SIG-M5 treated with dmso at 0.1 percent for 504 hours (cell line): ENCODE measurements around the gene DOK7.
"Not testable (repeated sequence)": the region's sequence is repeated elsewhere in the genome, so short reads cannot be mapped to it uniquely, and the experiment has no call there.

ENCODE experiments used
- DNase-seq: peaks from one replicate; lab custom pipeline; 2025; ENCODE audit not compliant: unreplicated experiment; lab: John Stamatoyannopoulos, UW

DOK7 gene

GRCh38 chr4:3442460-3442958 is 20.6 kb upstream of the DOK7 start:
- DNase-seq: no peak

GRCh38 chr4:3442959-3443749 is 20.0 kb upstream of the DOK7 start:
- no peak for DNase-seq

GRCh38 chr4:3443750-3444309 is 19.3 kb upstream of the DOK7 start:
- DNase-seq: no peak

GRCh38 chr4:3444351-3445110 is 18.6 kb upstream of the DOK7 start:
- no peak for DNase-seq

GRCh38 chr4:3445111-3445820 is 17.8 kb upstream of the DOK7 start:
- no peak for DNase-seq

- no peak for DNase-seq
Measured at GRCh38 chr4:3445829-3446545, 17.1 kb upstream of the DOK7 start.

GRCh38 chr4:3446631-3447320 is 16.3 kb upstream of the DOK7 start:
- no peak for DNase-seq

GRCh38 chr4:3447431-3448395 is 15.4 kb upstream of the DOK7 start:
- DNase-seq: no peak

- DNase-seq: no peak
Measured at GRCh38 chr4:3449047-3449573, 14.0 kb upstream of the DOK7 start.

- DNase-seq: no peak
Measured at GRCh38 chr4:3449574-3450534, 13.3 kb upstream of the DOK7 start.

- no peak for DNase-seq
Measured at GRCh38 chr4:3450643-3451042, 12.5 kb upstream of the DOK7 start.

- no peak for DNase-seq
Measured at GRCh38 chr4:3451956-3452355, 11.2 kb upstream of the DOK7 start.

- DNase-seq: no peak
Measured at GRCh38 chr4:3452376-3452775, 10.7 kb upstream of the DOK7 start.

GRCh38 chr4:3455596-3455995 is 7.5 kb upstream of the DOK7 start:
- DNase-seq: not testable (repeated sequence)

- DNase-seq: no peak
Measured at GRCh38 chr4:3458371-3458770, 4.7 kb upstream of the DOK7 start.

- not testable (repeated sequence) for DNase-seq
Measured at GRCh38 chr4:3459156-3459555, 4.0 kb upstream of the DOK7 start.

- DNase-seq: no peak
Measured at GRCh38 chr4:3460926-3461325, 2.2 kb upstream of the DOK7 start.
